HepG2 (cell line): ENCODE results near the gene ADRM1. TPM values are rescaled to one million over a fixed set of nuclear protein-coding genes. Genes with fewer than 3 reads are reported as not detected.
A peak's percentile ranks its signal among the peaks of the same experiment; 100 is the strongest.

Experiments
- ATF7-NPFF ChIP-seq: sonication (generic); formaldehyde crosslinking; IDR thresholded peaks from 2 replicates; pipeline ENCODE4 v1.8.1; 2023; ENCODE audit warnings: mild to moderate bottlenecking, low read depth, missing genetic modification reagents, moderate library complexity
- CTCF ChIP-seq: sonication (generic); formaldehyde crosslinking; IDR thresholded peaks from 2 replicates; pipeline ENCODE4 v1.5.0; 2020; ENCODE audit warnings: mild to moderate bottlenecking, missing genetic modification reagents, moderate library complexity
- DPF2 ChIP-seq: sonication (generic); formaldehyde crosslinking; IDR thresholded peaks from 2 replicates; pipeline ENCODE4 v1.4.0; 2020; ENCODE audit warnings: mild to moderate bottlenecking, low read depth, missing genetic modification reagents, borderline replicate concordance
- GFI1 ChIP-seq: sonication (generic); formaldehyde crosslinking; IDR thresholded peaks from 2 replicates; pipeline ENCODE4 v1.5.0; 2020; ENCODE audit warnings: missing genetic modification reagents, mild to moderate bottlenecking, borderline replicate concordance
- HDAC1 ChIP-seq: sonication (generic); formaldehyde crosslinking; IDR thresholded peaks from 2 replicates; pipeline ENCODE4 v1.5.1; 2020; ENCODE audit warnings: mild to moderate bottlenecking, missing genetic modification reagents
- HNRNPL ChIP-seq: fragments of 200-400 bp; formaldehyde crosslinking; IDR thresholded peaks from 2 replicates; pipeline ENCODE4 v1.6.1; 2017; ENCODE audit warnings: mild to moderate bottlenecking, low read depth, low read length
- PAXIP1 ChIP-seq: sonication (generic); formaldehyde crosslinking; conservative IDR thresholded peaks from 2 replicates; pipeline ENCODE4 v1.4.0; 2020; ENCODE audit warnings: mild to moderate bottlenecking, missing genetic modification reagents, moderate library complexity
- PCBP1 ChIP-seq: fragments of 200-400 bp; formaldehyde crosslinking; IDR thresholded peaks from 2 replicates; pipeline ENCODE4 v1.6.1; 2017; ENCODE audit warnings: mild to moderate bottlenecking, low read depth, low read length, borderline replicate concordance
- RFX1 ChIP-seq: fragments of 450-650 bp; IDR thresholded peaks from 2 replicates; pipeline ENCODE4 v1.6.1; 2017
- SPEN ChIP-seq: sonication (generic); formaldehyde crosslinking; IDR thresholded peaks from 2 replicates; pipeline ENCODE4 v1.5.1; 2020; ENCODE audit warnings: low read depth, mild to moderate bottlenecking, missing genetic modification reagents
- STAG1 ChIP-seq: sonication (generic); formaldehyde crosslinking; IDR thresholded peaks from 2 replicates; pipeline ENCODE4 v1.4.0; 2020; ENCODE audit warnings: missing genetic modification reagents
- TAF15 ChIP-seq: fragments of 200-400 bp; formaldehyde crosslinking; IDR thresholded peaks from one replicate; pipeline ENCODE4 v1.6.1; 2018; ENCODE audit warnings: mild to moderate bottlenecking, low read depth, low read length; ENCODE audit not compliant: poor library complexity, severe bottlenecking
- YEATS4 ChIP-seq: sonication (generic); formaldehyde crosslinking; IDR thresholded peaks from 2 replicates; pipeline ENCODE4 v1.4.0; 2020; ENCODE audit warnings: missing genetic modification reagents, borderline replicate concordance
- ZNF263 ChIP-seq: sonication (generic); formaldehyde crosslinking; IDR thresholded peaks from 2 replicates; pipeline ENCODE4 v1.4.0; 2020; ENCODE audit warnings: missing genetic modification reagents
- ZNF563 ChIP-seq: sonication (generic); formaldehyde crosslinking; IDR thresholded peaks from 2 replicates; pipeline ENCODE4 v1.8.0; 2022; ENCODE audit warnings: mild to moderate bottlenecking, moderate library complexity, missing genetic modification reagents
- ZNF615 ChIP-seq: sonication (generic); formaldehyde crosslinking; IDR thresholded peaks from 2 replicates; pipeline ENCODE4 v1.5.0; 2020; ENCODE audit warnings: mild to moderate bottlenecking, missing genetic modification reagents, borderline replicate concordance
- polyA plus RNA-seq, 8 experiments: library from polyadenylated mRNA; depleted of rRNA in 3 of 8; stranded (reverse) in 7 of 8; unstranded in 1 of 8; fragments of >200 nt; fragmentation: Illumina TruSeq in 4 of 8; extraction: Trizol in 4 of 8; gene quantifications; 2 replicates each; pipeline versions ENCODE4 v1.2.1 to v1.2.3, GENCODE V29; 2011 to 2016; ENCODE audit warnings: low read depth in 4 of 8, missing spikeins in 1 of 8, mixed read lengths in 1 of 8; ENCODE audit not compliant: insufficient read depth in 1 of 8
- total RNA-seq, 5 experiments: library from RNA; depleted of rRNA; stranded (reverse); fragments of >200 nt; fragmentation: Illumina TruSeq; extraction: Trizol; gene quantifications; 2 replicates each; pipeline ENCODE4 v1.2.3, GENCODE V29; 2016; ENCODE audit warnings: low read depth in 1 of 5
- TF ChIP-seq, protein P1 (sequence below): sonication (generic); formaldehyde crosslinking; IDR thresholded peaks from 2 replicates; pipeline ENCODE4 v1.4.0; 2020; ENCODE audit warnings: missing genetic modification reagents, low read depth, mild to moderate bottlenecking, borderline replicate concordance
- TF ChIP-seq, protein P2 (sequence below): sonication (generic); formaldehyde crosslinking; IDR thresholded peaks from 2 replicates; pipeline ENCODE4 v1.8.1; 2023; ENCODE audit warnings: mild to moderate bottlenecking, inconsistent platforms, moderate library complexity, missing genetic modification reagents, borderline replicate concordance
- TF ChIP-seq, protein P3 (sequence below): sonication (generic); formaldehyde crosslinking; IDR thresholded peaks from 2 replicates; pipeline ENCODE4 v1.4.0; 2020; ENCODE audit warnings: mild to moderate bottlenecking, missing genetic modification reagents

Gene ADRM1
- total and polyA plus RNA-seq, 2 of the 13 experiments (the other 11 are each of a cell fraction or from before 2014, with no cell fraction given), result 92.9 to 154 TPM

- TF ChIP-seq HNRNPL (0 out of 2 replicates have a peak, but pooled peaks have one; percentile 66), ZNF615 (CRISPR knock-in tag) (no peak), ATF7-NPFF (0 out of 2 replicates have a peak, but pooled peaks have one; percentile 13), YEATS4 (CRISPR knock-in tag) (peak; percentile 51; the same call in 1 of the 2 replicates), HDAC1 (CRISPR knock-in tag) (0 out of 2 replicates have a peak, but pooled peaks have one; percentile 17), PCBP1 (0 out of 2 replicates have a peak, but pooled peaks have one; percentile 24), PAXIP1 (CRISPR knock-in tag) (0 out of 2 replicates have a peak, but pooled peaks have one; percentile 11), DPF2 (CRISPR knock-in tag) (no peak), STAG1 (CRISPR knock-in tag) (peak; percentile 59), SPEN (CRISPR knock-in tag) (peak; percentile 66; the same call in 1 of the 2 replicates), TAF15 (no peak), ZNF263 (CRISPR knock-in tag) (peak; percentile 55; the same call in 1 of the 2 replicates), ZNF563 (CRISPR knock-in tag) (peak; percentile 55; the same call in 1 of the 2 replicates), GFI1 (no peak), RFX1 (no peak), CTCF (CRISPR knock-in tag) (peak; percentile 76)
- TF ChIP-seq, protein P1, sequence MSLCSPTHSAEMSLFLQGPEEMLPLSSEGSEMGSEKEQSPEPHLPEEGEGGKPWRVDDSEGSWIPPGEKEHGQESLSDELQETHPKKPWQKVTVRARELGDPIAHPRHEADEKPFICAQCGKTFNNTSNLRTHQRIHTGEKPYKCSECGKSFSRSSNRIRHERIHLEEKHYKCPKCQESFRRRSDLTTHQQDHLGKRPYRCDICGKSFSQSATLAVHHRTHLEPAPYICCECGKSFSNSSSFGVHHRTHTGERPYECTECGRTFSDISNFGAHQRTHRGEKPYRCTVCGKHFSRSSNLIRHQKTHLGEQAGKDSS, result peak; percentile 75; the same call in 1 of the 2 replicates
- TF ChIP-seq, protein P2, sequence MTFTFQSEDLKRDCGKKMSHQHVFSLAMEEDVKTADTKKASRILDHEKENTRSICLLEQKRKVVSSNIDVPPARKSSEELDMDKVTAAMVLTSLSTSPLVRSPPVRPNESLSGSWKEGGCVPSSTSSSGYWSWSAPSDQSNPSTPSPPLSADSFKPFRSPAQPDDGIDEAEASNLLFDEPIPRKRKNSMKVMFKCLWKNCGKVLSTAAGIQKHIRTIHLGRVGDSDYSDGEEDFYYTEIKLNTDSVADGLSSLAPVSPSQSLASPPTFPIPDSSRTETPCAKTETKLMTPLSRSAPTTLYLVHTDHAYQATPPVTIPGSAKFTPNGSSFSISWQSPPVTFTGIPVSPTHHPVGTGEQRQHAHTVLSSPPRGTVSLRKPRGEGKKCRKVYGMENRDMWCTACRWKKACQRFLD (CRISPR knock-in tag), result no peak
- TF ChIP-seq, protein P3, sequence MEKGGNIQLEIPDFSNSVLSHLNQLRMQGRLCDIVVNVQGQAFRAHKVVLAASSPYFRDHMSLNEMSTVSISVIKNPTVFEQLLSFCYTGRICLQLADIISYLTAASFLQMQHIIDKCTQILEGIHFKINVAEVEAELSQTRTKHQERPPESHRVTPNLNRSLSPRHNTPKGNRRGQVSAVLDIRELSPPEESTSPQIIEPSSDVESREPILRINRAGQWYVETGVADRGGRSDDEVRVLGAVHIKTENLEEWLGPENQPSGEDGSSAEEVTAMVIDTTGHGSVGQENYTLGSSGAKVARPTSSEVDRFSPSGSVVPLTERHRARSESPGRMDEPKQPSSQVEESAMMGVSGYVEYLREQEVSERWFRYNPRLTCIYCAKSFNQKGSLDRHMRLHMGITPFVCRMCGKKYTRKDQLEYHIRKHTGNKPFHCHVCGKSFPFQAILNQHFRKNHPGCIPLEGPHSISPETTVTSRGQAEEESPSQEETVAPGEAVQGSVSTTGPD (CRISPR knock-in tag), result no peak
Measured at GRCh38 chr20:62297449-62298227, 5.2 kb upstream of the ADRM1 start (continued).
